Measurements from ENCODE around the gene HDAC9. TPM values are rescaled to one million over a fixed set of nuclear protein-coding genes. Genes with fewer than 3 reads are reported as not detected.

Gene HDAC9
- polyA plus RNA-seq, 2 of the 4 experiments (the other 2 are of a cell fraction): 0.05 to 0.26 TPM

- no peak for DNase-seq (ENCODE audit: low read depth in 1 of 2, low spot score in 1 of 2)
- Histone ChIP-seq H3K4me2 (no peak overlapping the region), H3K9me3 (no peaks in the 10 kb centered on the region), H3K4me3 (no peak overlapping the region), H3K27ac (no peak overlapping the region), H3K4me1 (no peaks in the 10 kb centered on the region)
- no peak for ATAC-seq
- no peak for FAIRE-seq
- POLR2A ChIA-PET: no interaction called here
- WGBS (ENCODE audit: missing lambda C conversion rate): 75% methylated on average over 3 of the region's 3 CpGs
- no peak for TF ChIP-seq TFCP2L1 (CRISPR knock-in tag; IDR thresholded peaks at IDR 0.05)
- TF ChIP-seq RCOR1 (IDR thresholded peaks at IDR 0.05; ENCODE audit: low read depth, low read length): no peak
- CTCF ChIA-PET: no interaction called here
Measured at GRCh38 chr7:18623389-18623788, 127.8 kb downstream of the HDAC9 start.

- no peak overlapping the region for H3K27ac ChIP-seq
- CTCF ChIA-PET: no interaction called here
- WGBS (ENCODE audit: missing lambda C conversion rate): 4% methylated on average over 1 of the region's 1 CpG
Measured at GRCh38 chr7:18624459-18624858, 128.9 kb downstream of the HDAC9 start.

GRCh38 chr7:18626086-18626485, 130.5 kb downstream of the HDAC9 start:
- DNase-seq (ENCODE audit: low read depth in 1 of 2, low spot score in 1 of 2): no peak
- no peaks in the 10 kb centered on the region for H3K9me3 ChIP-seq
- H3K4me2 ChIP-seq: no peak overlapping the region
- no peaks in the 10 kb centered on the region for H3K4me1 ChIP-seq
- TF ChIP-seq GATA3 (IDR thresholded peaks at IDR 0.05; ENCODE audit: borderline replicate concordance) (no peak), PBX3 (IDR thresholded peaks at IDR 0.05) (no peak), EHF (CRISPR knock-in tag; IDR thresholded peaks at IDR 0.05) (no peak), RCOR1 (IDR thresholded peaks at IDR 0.05; ENCODE audit: low read depth, low read length) (no peak), HES2 (IDR thresholded peaks at IDR 0.05) (no peak), MAZ (IDR thresholded peaks at IDR 0.05; ENCODE audit: borderline replicate concordance, low read depth, low read length) (no peak), ZNF302 (CRISPR knock-in tag; IDR thresholded peaks at IDR 0.05) (no peak), RNF2 (IDR thresholded peaks at IDR 0.05; ENCODE audit: borderline replicate concordance, low read depth) (no peak), HOXB5 (CRISPR knock-in tag; IDR thresholded peaks at IDR 0.05) (no peak), ZFP36 (IDR thresholded peaks at IDR 0.05; ENCODE audit: borderline replicate concordance, partially characterized antibody) (no peak), TP53 (CRISPR knock-in tag; IDR thresholded peaks at IDR 0.05) (no peak), BHLHE40 (IDR thresholded peaks at IDR 0.05; ENCODE audit: low read depth, low read length) (no peak)
- no peak overlapping the region for H3K4me3 ChIP-seq
- no peak overlapping the region for H3K27ac ChIP-seq
- ChIA-PET POLR2A (no interaction called here), CTCF (interaction anchor here (1.2 to 1.6 kb wide), 2 partner anchors 13 to 15 kb away, joined by 3 to 5 read pairs; no protein-coding TSS in a partner anchor)
- FAIRE-seq: no peak
- ATAC-seq: no peak

More at GRCh38 chr7:18624459-18624858, 128.9 kb downstream of the HDAC9 start:
- no peak for FAIRE-seq
- no peak for DNase-seq (ENCODE audit: low read depth in 1 of 2, low spot score in 1 of 2)
- POLR2A ChIA-PET: no interaction called here
- no peak for ATAC-seq
- no peaks in the 10 kb centered on the region for H3K4me1 ChIP-seq
- TF ChIP-seq CEBPB (IDR thresholded peaks at IDR 0.05) (no peak), MAZ (IDR thresholded peaks at IDR 0.05; ENCODE audit: borderline replicate concordance, low read depth, low read length) (no peak), KDM5A (IDR thresholded peaks at IDR 0.05) (no peak), HOXA7 (CRISPR knock-in tag; IDR thresholded peaks at IDR 0.05) (no peak), GATA3 (IDR thresholded peaks at IDR 0.05; ENCODE audit: borderline replicate concordance) (no peak), SREBF2 (IDR thresholded peaks at IDR 0.05) (no peak), JUNB (IDR thresholded peaks at IDR 0.05) (no peak), FOSB (CRISPR knock-in tag; IDR thresholded peaks at IDR 0.05) (no peak), ZFP36 (IDR thresholded peaks at IDR 0.05; ENCODE audit: borderline replicate concordance, partially characterized antibody) (no peak)
- no peak overlapping the region for H3K4me2 ChIP-seq
- H3K4me3 ChIP-seq: no peak overlapping the region
- no peaks in the 10 kb centered on the region for H3K9me3 ChIP-seq

GRCh38 chr7:18626717-18627116, 131.2 kb downstream of the HDAC9 start:
- Histone ChIP-seq H3K27ac (no peak overlapping the region), H3K4me3 (no peak overlapping the region), H3K9me3 (no peaks in the 10 kb centered on the region), H3K4me2 (no peak overlapping the region), H3K4me1 (no peaks in the 10 kb centered on the region)
- TF ChIP-seq FOXS1 (CRISPR knock-in tag; IDR thresholded peaks at IDR 0.05) (no peak), JUNB (IDR thresholded peaks at IDR 0.05) (no peak), HOXB13 (CRISPR knock-in tag; IDR thresholded peaks at IDR 0.05; ENCODE audit: low read depth) (no peak), RARB (CRISPR knock-in tag; IDR thresholded peaks at IDR 0.05) (no peak)
- no peak for DNase-seq (ENCODE audit: low read depth in 1 of 2, low spot score in 1 of 2)
- no peak for ATAC-seq
- peak; percentile 7 for FAIRE-seq
- ChIA-PET POLR2A (no interaction called here), CTCF (interaction anchor here (1.2 to 1.6 kb wide), 2 partner anchors 12 to 16 kb away, joined by 3 to 5 read pairs; no protein-coding TSS in a partner anchor)
